Stimulated activated CD4-positive, alpha-beta T cell treated with anti-CD3 and anti-CD28 coated beads, Interleukin-4, amount 100 ng/mL, for 48 hours (primary cell): Measurements from ENCODE around the gene FAM111B.
"Not testable (repeated sequence)": the region's sequence is repeated elsewhere in the genome, so short reads cannot be mapped to it uniquely, and the experiment has no call there.

ENCODE experiments used
- DNase-seq, 2 donors: peaks; one replicate each; pipeline ENCODE4 v3.0.0-alpha.2; 2020; ENCODE audit warnings: low read depth in 2 of 2

The FAM111B gene

DNA sequence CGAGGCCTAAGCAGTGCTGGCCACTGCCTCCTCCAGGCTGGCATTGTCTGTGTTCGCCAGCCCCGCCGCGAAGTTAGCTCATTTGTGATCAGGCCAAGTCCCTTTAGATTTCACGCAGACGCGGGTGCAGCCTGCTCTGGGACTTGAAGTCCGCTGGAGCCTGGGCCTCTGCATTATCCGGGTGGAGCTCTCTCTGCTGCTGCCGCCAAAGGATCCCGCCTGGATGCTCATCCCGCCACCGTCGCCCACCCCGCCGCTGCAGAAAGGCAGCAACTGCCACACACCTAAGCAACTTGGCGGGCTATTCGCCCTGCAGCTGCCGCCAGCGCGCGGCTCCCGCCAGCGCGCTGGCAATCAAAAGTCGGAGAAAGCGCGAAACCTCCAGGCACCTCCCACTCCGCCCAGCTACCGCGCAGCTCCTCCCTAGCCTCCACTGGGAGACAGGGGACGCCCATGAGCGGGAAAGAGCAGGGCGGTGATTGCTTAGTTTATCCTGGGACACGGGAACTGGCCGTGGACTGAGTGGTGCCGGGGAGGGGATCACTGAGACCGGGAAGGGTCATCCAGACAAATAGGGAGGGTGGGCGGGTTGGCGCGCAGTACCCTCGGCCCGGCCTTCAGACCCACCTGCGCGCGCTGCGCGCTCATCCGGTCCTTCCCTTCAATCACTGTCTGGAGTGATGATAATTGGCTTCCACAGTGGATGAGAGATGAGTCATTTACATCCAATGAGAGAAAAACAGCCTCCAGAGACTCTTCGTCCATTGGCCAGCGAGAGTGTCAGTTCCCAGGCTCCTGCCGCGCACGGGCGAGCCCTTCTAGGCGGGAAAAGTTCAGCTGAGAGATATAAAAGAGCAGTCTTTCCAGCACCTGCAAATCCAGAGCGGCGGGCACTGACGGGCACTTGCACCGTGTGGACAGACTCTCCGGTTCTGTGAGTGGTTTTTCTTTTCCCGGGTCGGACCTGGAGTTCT is at the start of gene FAM111B:
Gene FAM111B, plus strand, starts transcription at position 875 of the 974 bp plus-strand sequence. CDS start 2,389 bp downstream, outside the sequence.
- peak; percentile 51 to 72 for DNase-seq

- DNase-seq, result peak; percentile 76 to 95
These were observed 48.7 kb upstream of the FAM111B start for GRCh38 chr11:59058120-59059033.

- not testable (repeated sequence) for DNase-seq
These were observed 46.9 kb upstream of the FAM111B start for GRCh38 chr11:59060096-59060495.

DNA sequence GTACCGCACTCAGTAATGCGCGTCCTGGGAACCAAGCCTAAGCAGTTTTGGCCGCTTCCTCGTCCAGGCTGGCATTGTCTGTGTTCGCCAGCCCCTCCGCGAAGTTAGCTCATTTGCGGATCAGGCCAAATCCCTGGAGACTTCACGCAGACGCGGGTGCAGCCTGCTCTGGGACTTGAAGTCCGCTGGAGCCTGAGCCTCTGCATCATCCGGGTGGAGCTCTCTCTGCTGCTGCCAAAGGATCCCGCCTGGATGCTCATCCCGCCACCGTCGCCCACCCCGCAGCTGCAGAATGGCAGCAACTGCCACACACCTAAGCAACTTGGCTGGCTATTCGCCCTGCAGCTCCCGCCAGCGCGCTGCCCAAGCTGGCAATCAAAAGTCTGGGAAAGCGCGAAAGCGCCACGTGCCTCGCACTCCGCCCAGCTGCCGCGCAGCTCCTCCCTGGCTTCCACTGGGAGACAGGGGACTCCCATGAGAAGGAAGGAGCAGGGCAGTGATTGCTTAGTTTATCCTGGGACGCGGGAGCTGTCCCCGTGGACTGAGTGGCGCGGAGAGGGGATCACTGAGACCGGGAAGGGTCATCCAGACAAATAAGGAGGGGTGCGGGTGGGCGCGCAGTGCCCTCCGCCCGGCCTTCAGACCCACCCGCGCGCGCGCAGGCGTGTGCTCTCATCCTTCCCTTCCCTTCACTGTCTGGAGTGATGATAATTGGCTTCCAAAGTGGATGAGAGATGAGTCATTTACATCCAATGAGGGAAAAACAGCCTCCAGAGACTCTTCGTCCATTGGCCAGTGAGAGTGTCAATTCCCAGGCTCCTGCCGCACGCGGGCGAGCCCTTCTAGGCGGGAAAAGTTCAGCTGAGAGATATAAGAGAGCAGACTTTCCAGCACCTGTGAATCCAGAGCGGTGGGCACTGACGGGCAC is 44.2 kb upstream of the FAM111B start:
- DNase-seq, result no peak

DNA sequence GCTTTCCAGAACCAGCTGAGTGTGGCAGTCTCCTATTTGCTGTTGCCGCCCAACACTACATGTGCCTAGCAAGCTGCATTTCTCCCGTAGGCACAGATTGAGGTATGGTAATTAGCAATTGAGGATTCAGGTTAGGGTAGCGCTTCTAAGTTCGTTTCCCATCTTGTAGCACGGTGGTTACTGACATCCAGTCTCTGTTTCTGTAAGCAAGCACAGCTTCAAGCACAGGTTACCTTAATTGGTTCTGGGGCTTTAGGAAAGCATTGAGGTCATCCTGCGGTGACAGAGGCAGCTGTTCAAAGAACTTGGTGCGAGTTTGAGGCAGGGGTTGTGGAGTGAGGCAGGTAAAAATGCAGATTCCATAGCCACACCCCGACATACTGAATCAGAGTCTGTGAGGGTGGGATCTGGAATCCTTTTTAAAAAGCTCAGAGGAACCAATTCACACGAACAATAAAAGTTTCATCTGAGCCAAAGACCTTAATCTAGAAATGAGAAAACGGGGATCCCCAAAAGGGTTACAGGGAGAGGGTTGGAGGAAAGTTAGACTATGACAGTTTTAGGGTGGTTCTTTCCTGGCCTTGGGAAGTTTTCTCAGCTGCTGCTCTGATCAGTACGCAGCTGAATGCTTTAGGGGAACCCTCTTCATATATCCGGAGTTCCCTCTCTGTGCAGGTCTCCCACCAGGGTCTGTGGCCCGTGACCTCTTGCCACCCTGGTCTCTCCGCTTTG is 42.9 kb upstream of the FAM111B start:
- not testable (repeated sequence) for DNase-seq

DNA sequence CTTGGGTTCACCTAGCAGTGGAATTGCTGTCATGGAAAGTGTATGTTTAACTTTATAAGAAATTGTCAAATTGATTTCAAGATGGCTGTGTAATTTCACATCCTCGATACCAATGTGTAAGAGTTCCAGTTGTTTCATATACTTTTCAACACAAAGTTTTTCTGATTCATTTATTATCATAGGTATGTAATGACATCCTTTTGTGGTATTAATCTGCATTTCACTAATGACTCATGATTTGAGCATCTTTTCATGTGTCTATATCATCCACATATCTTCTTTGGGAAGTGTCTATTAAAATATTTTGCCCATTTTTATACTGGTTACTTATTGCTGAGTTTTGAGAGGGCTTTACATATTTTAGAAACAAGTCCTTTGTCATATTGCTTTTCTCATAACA is 38.0 kb upstream of the FAM111B start:
- DNase-seq, result no peak

DNA sequence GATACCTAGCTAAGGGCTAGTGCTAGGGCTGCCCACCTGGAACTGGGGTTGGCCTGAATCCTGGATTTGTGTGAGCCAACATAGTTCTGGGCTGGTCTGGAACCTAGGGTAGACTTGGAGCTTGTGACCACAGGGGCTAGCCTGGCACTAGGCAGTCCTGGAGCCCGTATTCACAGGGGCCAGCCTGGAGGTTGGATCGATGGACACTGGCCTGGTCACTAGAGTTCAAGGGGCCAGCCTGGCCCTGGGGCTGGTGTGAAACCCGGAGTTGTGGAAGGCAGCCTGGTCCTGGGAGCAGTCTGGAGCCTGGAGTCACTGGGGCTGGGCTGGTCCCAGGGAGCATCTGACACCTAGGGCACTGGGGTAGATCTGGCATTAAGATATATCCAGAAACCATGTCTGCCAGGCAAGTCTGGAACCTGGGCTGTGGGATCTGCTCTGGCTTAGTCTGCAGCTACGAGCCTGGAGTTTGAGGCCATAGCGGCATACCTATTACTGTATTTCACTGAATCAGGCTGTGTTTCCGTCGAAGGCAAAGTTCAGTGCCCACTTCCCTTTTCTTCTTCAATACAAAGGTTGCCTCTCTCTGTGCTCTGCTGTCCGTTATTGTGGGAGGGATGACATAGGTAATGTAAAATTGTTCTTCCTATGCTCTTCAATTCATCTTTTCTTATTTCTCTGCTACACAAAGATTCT is 30.0 kb upstream of the FAM111B start:
- no peak for DNase-seq

DNA sequence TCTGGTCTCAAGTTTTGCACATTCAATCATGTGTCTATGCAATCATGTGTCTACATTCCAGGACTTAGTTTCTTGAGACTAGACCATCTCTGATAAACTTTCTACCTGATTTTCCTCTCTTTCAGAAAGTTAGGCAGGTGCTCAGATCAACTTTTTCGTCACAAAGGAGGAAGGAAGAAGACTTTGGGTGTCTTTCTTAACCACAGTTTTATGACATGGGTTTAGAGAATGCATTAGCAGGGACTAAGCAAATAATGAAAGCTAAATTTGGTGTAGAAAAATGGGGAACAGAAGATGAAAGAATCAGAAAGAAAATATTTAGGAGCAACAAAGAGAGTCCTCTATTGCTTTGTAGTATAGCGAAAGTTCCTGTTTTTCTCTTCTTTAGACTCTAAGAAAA is 28.6 kb upstream of the FAM111B start:
- no peak for DNase-seq

DNA sequence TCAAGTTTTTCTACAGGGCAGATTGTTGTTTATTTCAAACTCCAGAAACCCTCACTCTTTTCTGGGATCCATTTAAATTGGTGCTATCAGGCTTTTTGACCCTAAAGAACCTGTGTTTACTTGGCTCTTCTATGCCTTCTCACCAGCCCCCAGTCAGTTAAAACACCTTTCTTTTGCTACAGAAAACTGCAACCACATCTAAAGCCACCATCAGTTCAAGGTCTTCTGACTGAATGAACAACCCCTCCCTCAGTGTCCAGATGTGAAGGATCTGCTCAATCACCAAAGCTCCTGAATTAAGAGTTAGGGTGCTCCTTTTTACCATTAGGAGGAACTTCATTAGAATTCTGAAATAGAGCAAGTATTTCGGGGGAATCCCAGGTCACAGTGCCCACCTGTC is 28.0 kb upstream of the FAM111B start:
- no peak for DNase-seq

DNA sequence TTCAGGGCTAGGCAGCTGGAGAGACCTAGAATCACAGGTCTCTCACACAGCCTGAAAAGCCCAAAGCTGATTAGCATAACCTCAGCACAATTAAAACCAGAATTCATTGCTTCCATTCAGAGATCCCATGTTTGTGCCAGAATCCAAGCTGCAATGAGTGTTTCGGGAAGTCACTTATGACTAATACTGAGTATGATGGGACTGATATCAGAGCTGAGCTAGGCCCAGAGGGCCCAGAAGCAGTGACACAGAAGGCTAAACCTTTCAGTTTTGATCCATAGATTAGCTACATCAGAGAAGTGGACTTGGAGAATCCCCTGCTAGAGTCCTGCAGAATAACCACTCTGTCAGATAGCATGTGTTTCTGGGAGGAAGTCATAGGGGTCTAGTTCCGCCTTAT is 26.6 kb upstream of the FAM111B start:
- DNase-seq, result not testable (repeated sequence)

DNA sequence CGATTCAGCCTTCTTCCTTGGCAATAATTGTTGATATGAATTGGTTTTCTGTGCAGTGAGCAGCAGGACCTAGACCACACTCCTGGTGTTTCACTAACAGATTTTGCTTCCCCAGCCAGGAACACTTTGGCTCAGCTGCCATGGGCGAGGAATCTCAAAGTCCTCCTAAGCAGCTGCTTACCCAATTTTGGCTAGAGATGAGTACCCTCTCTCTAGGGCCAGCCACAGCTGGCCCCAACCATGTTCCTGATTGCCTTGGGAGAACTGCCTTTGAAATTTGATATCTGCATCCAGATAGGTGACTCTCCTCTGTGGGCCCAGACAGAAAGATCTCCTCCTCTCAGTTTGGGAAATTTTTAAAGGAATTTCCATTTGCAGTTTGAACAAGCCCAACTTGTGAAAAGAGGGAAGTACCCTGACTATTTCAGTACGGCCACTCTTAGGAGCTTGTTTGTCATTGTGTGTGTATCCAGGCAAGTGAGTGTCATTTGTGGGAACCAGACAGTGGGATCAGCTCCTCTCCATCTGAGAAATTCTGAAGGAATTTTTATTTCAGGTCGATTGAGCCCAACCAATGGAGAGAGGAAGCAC is 25.5 kb upstream of the FAM111B start:
- DNase-seq, result not testable (repeated sequence)

- not testable (repeated sequence) for DNase-seq
These were observed 21.0 kb upstream of the FAM111B start, which contains the start of gene GLYATL1B for GRCh38 chr11:59086007-59086406. Gene GLYATL1B, plus strand, starts transcription at chr11:59086307. Its CDS starts 0 bp downstream, at chr11:59086307.

DNA sequence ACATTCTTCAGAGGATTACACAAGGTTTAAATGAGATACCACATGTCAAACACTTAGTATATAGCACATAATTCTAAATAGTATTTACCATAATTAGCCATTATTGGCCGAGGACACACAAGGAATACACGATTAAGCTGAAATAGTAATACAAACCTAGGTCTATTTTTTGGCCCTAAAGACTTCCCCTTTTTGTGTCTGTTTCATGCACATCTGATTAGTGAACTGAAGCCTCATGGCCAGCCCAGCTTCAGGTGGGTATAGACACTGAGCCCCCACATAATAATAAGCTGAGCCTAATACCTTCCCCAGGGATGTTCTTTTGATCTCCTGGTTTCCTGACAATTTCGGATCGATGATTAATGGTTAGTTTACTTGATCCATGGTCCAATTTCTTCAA is 18.9 kb upstream of the FAM111B start:
- DNase-seq, result no peak

- not testable (repeated sequence) for DNase-seq
These were observed 13.5 kb upstream of the FAM111B start for GRCh38 chr11:59093576-59093975.

DNA sequence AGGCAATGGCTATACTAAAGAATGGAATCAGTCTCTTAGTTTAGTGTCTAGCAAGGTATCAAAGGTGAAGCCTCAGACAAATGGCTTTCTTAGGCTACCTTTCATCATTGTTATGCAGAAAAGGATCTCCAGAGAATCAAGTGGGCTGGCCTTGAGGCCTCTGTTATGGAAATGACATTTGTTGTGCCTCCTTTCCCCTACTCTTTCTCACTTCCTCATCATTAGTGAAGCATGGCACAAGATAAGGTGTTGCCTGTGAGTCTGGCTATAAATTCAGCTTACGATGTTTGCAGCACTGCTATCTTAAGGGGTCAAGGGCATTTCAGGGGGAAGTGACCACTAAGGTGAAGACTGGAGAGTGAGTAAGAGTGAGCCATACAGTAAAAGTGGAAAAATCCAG is 11.8 kb upstream of the FAM111B start:
- not testable (repeated sequence) for DNase-seq

DNA sequence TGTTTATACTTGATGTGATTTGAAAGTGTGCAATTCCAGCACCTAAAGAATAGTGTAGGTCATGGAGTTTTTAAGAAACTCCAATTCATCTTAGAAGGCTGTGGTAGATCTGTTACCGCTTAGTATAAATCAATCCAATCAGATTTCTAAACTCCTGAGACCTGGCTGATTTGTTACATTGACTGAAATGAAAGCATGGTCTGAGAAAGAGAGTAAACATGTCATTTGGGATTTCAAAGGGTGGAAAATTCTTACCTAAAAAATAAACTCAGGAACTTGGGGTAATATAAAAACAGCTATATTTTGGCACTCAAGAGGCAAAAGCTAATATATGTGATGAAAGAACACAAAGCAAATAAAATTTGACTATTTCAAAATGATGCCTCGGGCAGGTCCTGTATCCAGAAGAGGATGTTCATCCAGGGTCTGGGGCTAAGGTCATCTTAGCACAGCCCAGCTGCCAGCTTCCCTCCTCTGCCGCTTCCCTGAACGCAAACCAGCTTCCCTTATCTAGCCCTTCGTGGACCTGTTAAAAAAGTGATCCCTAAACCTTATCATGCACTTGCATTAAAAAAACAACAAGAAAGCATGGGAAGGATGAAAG is 11.0 kb upstream of the FAM111B start:
- DNase-seq, result not testable (repeated sequence)

DNA sequence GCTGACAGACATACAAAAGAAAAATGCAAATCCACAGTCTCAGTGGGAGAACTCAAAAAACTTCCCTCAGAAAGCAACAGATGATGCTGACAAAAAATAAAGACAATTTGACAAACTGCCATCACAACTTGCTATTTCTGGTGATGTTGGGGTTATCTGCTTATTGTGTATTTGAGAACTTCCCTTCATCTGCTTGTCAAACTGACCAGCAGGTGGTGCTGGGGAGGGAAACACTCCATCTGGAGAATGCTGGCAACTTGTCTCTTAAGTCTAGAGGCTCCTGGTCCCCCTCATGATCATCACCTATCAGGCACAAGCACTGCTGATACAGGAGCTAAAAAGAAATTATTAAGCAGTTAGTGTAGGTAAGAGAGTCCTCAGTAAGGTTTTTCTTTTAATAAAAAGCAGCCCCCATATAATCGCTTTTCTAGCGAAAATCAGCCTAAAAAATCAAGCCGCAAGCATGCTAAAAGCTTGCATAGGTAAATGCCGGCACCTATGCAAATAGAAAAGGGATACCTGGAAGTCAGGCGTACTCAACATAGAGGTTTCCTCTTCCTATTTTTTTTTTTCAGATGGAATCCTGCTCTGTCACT is 9.8 kb upstream of the FAM111B start:
- DNase-seq, result peak; percentile 50 to 63

DNA sequence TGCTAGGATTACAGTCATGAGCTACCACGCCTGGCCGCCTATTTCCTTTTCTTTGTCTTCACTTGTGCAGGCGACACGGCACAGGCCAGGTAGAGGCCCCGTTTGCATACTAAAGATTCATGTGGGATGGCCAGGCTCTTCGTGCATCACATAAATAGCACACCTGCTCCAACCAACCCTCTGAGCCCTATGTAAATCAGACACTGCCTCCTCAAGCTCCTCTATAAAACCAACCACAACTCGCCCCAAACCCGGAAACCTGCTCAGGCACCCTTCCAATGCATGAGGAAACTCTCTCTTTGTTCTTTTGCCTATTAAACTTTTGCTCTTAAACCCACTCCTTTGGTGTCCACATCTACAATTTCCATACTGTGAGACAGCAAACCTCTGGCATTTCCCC is 9.1 kb upstream of the FAM111B start:
- not testable (repeated sequence) for DNase-seq
